Measurements from ENCODE around the gene PFKM.

- TF ChIP-seq, protein P1, sequence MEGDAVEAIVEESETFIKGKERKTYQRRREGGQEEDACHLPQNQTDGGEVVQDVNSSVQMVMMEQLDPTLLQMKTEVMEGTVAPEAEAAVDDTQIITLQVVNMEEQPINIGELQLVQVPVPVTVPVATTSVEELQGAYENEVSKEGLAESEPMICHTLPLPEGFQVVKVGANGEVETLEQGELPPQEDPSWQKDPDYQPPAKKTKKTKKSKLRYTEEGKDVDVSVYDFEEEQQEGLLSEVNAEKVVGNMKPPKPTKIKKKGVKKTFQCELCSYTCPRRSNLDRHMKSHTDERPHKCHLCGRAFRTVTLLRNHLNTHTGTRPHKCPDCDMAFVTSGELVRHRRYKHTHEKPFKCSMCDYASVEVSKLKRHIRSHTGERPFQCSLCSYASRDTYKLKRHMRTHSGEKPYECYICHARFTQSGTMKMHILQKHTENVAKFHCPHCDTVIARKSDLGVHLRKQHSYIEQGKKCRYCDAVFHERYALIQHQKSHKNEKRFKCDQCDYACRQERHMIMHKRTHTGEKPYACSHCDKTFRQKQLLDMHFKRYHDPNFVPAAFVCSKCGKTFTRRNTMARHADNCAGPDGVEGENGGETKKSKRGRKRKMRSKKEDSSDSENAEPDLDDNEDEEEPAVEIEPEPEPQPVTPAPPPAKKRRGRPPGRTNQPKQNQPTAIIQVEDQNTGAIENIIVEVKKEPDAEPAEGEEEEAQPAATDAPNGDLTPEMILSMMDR (IDR thresholded peaks at IDR 0.05; ENCODE audit: low read length) = no peak
- no peak for TF ChIP-seq EZH2 (IDR thresholded peaks at IDR 0.05; ENCODE audit: borderline replicate concordance, low read length)
Observed at GRCh38 chr12:48125985-48126384, 6.8 kb downstream of the PFKM start.
